ENCODE results near the gene PPID.

PPID gene

GRCh38 chr4:158739600-158739999 lies 16.4 kb upstream of the PPID start:
- H3K9ac ChIP-seq (ENCODE audit: low read depth in 1 of 2, low read length in 2 of 2) = no peak overlapping the region
- no peak overlapping the region for H3K27ac ChIP-seq (ENCODE audit: low read depth in 2 of 2, low read length in 2 of 2)
- H3K27me3 ChIP-seq (ENCODE audit: control insufficient read depth in 2 of 2, insufficient read depth in 2 of 2, low read length in 2 of 2) = no peaks in the 10 kb centered on the region
- H3K4me3 ChIP-seq (ENCODE audit: low read length in 2 of 2) = no peak overlapping the region
- H3K36me3 ChIP-seq (ENCODE audit: control insufficient read depth in 2 of 2, insufficient read depth in 2 of 2, low read length in 2 of 2) = no peaks in the 10 kb centered on the region
- H3K9me3 ChIP-seq (ENCODE audit: control insufficient read depth in 2 of 2, low read length in 2 of 2) = no peaks in the 10 kb centered on the region
- no peaks in the 10 kb centered on the region for H3K4me1 ChIP-seq (ENCODE audit: control insufficient read depth in 2 of 2, insufficient read depth in 2 of 2, low read length in 2 of 2)

GRCh38 chr4:158738866-158739265 lies 15.7 kb upstream of the PPID start:
- no peak overlapping the region for H3K4me3 ChIP-seq (ENCODE audit: low read length in 2 of 2)
- H3K4me1 ChIP-seq (ENCODE audit: control insufficient read depth in 2 of 2, insufficient read depth in 2 of 2, low read length in 2 of 2) = no peaks in the 10 kb centered on the region
- H3K9me3 ChIP-seq (ENCODE audit: control insufficient read depth in 2 of 2, low read length in 2 of 2) = no peaks in the 10 kb centered on the region
- no peaks in the 10 kb centered on the region for H3K27me3 ChIP-seq (ENCODE audit: control insufficient read depth in 2 of 2, insufficient read depth in 2 of 2, low read length in 2 of 2)
- H3K36me3 ChIP-seq (ENCODE audit: control insufficient read depth in 2 of 2, insufficient read depth in 2 of 2, low read length in 2 of 2) = no peaks in the 10 kb centered on the region
- no peak overlapping the region for H3K9ac ChIP-seq (ENCODE audit: low read depth in 1 of 2, low read length in 2 of 2)
- H3K27ac ChIP-seq (ENCODE audit: low read depth in 2 of 2, low read length in 2 of 2) = no peak overlapping the region

GRCh38 chr4:158729716-158730559 lies 6.7 kb upstream of the PPID start:
- Histone ChIP-seq H3K36me3 (ENCODE audit: control insufficient read depth in 2 of 2, insufficient read depth in 2 of 2, low read length in 2 of 2) (no peaks in the 10 kb centered on the region), H3K4me3 (ENCODE audit: low read length in 2 of 2) (no peak overlapping the region), H3K27me3 (ENCODE audit: control insufficient read depth in 2 of 2, insufficient read depth in 2 of 2, low read length in 2 of 2) (no peaks in the 10 kb centered on the region), H3K27ac (ENCODE audit: low read depth in 2 of 2, low read length in 2 of 2) (no peak overlapping the region), H3K4me1 (ENCODE audit: control insufficient read depth in 2 of 2, insufficient read depth in 2 of 2, low read length in 2 of 2) (no peaks in the 10 kb centered on the region), H3K9me3 (ENCODE audit: control insufficient read depth in 2 of 2, low read length in 2 of 2) (no peaks in the 10 kb centered on the region), H3K9ac (ENCODE audit: low read depth in 1 of 2, low read length in 2 of 2) (no peak overlapping the region)

GRCh38 chr4:158728236-158728635 lies 5.0 kb upstream of the PPID start:
- H3K4me3 ChIP-seq (ENCODE audit: low read length in 2 of 2) = no peak overlapping the region
- H3K4me1 ChIP-seq (ENCODE audit: control insufficient read depth in 2 of 2, insufficient read depth in 2 of 2, low read length in 2 of 2) = no peaks in the 10 kb centered on the region
- no peak overlapping the region for H3K9ac ChIP-seq (ENCODE audit: low read depth in 1 of 2, low read length in 2 of 2)
- H3K27me3 ChIP-seq (ENCODE audit: control insufficient read depth in 2 of 2, insufficient read depth in 2 of 2, low read length in 2 of 2) = no peaks in the 10 kb centered on the region
- H3K27ac ChIP-seq (ENCODE audit: low read depth in 2 of 2, low read length in 2 of 2) = no peak overlapping the region
- no peaks in the 10 kb centered on the region for H3K9me3 ChIP-seq (ENCODE audit: control insufficient read depth in 2 of 2, low read length in 2 of 2)
- no peaks in the 10 kb centered on the region for H3K36me3 ChIP-seq (ENCODE audit: control insufficient read depth in 2 of 2, insufficient read depth in 2 of 2, low read length in 2 of 2)

- no peaks in the 10 kb centered on the region for H3K36me3 ChIP-seq (ENCODE audit: control insufficient read depth in 2 of 2, insufficient read depth in 2 of 2, low read length in 2 of 2)
- H3K4me1 ChIP-seq (ENCODE audit: control insufficient read depth in 2 of 2, insufficient read depth in 2 of 2, low read length in 2 of 2) = peaks cover 6 to 7% of the 10 kb centered on the region in 2 donors
- no peaks in the 10 kb centered on the region for H3K27me3 ChIP-seq (ENCODE audit: control insufficient read depth in 2 of 2, insufficient read depth in 2 of 2, low read length in 2 of 2)
- no peak overlapping the region for H3K27ac ChIP-seq (ENCODE audit: low read depth in 2 of 2, low read length in 2 of 2)
- no peaks in the 10 kb centered on the region for H3K9me3 ChIP-seq (ENCODE audit: control insufficient read depth in 2 of 2, low read length in 2 of 2)
- no peak overlapping the region for H3K9ac ChIP-seq (ENCODE audit: low read depth in 1 of 2, low read length in 2 of 2)
- H3K4me3 ChIP-seq (ENCODE audit: low read length in 2 of 2) = no peak overlapping the region
Measured at GRCh38 chr4:158726633-158727032, 3.4 kb upstream of the PPID start.

DNA sequence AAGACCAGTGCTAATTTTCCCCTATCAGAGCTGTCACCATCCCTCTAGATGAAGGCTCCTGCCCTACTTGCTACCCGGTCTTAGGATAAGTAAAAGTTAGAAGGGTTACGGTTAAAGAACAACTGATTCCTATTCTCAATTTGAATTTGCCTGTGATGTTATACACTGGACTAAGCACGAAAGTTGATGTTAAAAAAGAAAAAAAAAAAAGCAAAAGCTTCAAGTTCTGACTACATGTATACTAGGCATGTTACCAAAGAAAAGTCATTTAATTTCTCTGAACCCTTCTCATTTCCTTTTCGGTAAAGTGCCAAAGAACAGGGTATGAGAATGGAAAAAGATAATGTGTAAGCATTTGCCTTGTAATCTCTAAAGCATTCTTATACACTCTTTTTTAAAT lies 1.4 kb upstream of the PPID start:
- Histone ChIP-seq H3K4me3 (ENCODE audit: low read length in 2 of 2) (no peak overlapping the region), H3K27ac (ENCODE audit: low read depth in 2 of 2, low read length in 2 of 2) (no peak overlapping the region), H3K36me3 (ENCODE audit: control insufficient read depth in 2 of 2, insufficient read depth in 2 of 2, low read length in 2 of 2) (peaks cover 8 to 12% of the 10 kb centered on the region in 2 donors), H3K9me3 (ENCODE audit: control insufficient read depth in 2 of 2, low read length in 2 of 2) (no peaks in the 10 kb centered on the region), H3K27me3 (ENCODE audit: control insufficient read depth in 2 of 2, insufficient read depth in 2 of 2, low read length in 2 of 2) (no peaks in the 10 kb centered on the region), H3K4me1 (ENCODE audit: control insufficient read depth in 2 of 2, insufficient read depth in 2 of 2, low read length in 2 of 2) (peaks cover 6 to 7% of the 10 kb centered on the region in 2 donors), H3K9ac (ENCODE audit: low read depth in 1 of 2, low read length in 2 of 2) (no peak overlapping the region)

- Histone ChIP-seq H3K9me3 (ENCODE audit: control insufficient read depth in 2 of 2, low read length in 2 of 2) (no peaks in the 10 kb centered on the region), H3K4me3 (ENCODE audit: low read length in 2 of 2) (peak overlapping the region; percentile 90 to 98), H3K4me1 (ENCODE audit: control insufficient read depth in 2 of 2, insufficient read depth in 2 of 2, low read length in 2 of 2) (peaks cover 6 to 7% of the 10 kb centered on the region in 2 donors), H3K36me3 (ENCODE audit: control insufficient read depth in 2 of 2, insufficient read depth in 2 of 2, low read length in 2 of 2) (peaks cover 29% of the 10 kb centered on the region in 2 donors), H3K27ac (ENCODE audit: low read depth in 2 of 2, low read length in 2 of 2) (peak overlapping the region; percentile 89 to 92), H3K27me3 (ENCODE audit: control insufficient read depth in 2 of 2, insufficient read depth in 2 of 2, low read length in 2 of 2) (no peaks in the 10 kb centered on the region), H3K9ac (ENCODE audit: low read depth in 1 of 2, low read length in 2 of 2) (peak overlapping the region; percentile 87 to 89)
Measured at GRCh38 chr4:158722291-158722916, 792 bp downstream of the PPID start.

GRCh38 chr4:158721680-158722079 lies 1.5 kb downstream of the PPID start:
- Histone ChIP-seq H3K36me3 (ENCODE audit: control insufficient read depth in 2 of 2, insufficient read depth in 2 of 2, low read length in 2 of 2) (peaks cover 29 to 33% of the 10 kb centered on the region in 2 donors), H3K27me3 (ENCODE audit: control insufficient read depth in 2 of 2, insufficient read depth in 2 of 2, low read length in 2 of 2) (no peaks in the 10 kb centered on the region), H3K9ac (ENCODE audit: low read depth in 1 of 2, low read length in 2 of 2) (no peak overlapping the region), H3K27ac (ENCODE audit: low read depth in 2 of 2, low read length in 2 of 2) (no peak overlapping the region), H3K4me3 (ENCODE audit: low read length in 2 of 2) (peak overlapping the region in 1 of 2 donors; percentile 90), H3K4me1 (ENCODE audit: control insufficient read depth in 2 of 2, insufficient read depth in 2 of 2, low read length in 2 of 2) (peaks cover 6 to 7% of the 10 kb centered on the region in 2 donors), H3K9me3 (ENCODE audit: control insufficient read depth in 2 of 2, low read length in 2 of 2) (no peaks in the 10 kb centered on the region)

DNA sequence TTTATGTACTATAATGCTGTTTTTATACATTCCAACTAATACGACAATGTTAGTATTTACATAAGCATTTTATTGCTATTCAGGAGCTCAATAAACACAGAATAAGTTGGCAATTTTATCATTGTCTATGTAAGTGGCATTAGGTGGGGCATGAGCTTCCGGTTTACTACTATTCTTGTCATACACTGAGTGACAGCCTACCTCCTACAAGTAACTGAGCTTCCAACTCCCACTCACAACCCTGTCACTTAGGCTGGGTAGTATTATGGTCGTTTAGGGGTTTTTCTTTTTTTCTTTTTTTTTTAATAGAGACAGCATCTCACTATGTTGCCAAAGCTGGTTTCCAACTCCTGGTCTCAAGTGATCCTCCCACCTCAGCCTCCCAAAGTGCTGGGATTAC lies 7.4 kb downstream of the PPID start:
- Histone ChIP-seq H3K9ac (ENCODE audit: low read depth in 1 of 2, low read length in 2 of 2) (no peak overlapping the region), H3K27ac (ENCODE audit: low read depth in 2 of 2, low read length in 2 of 2) (no peak overlapping the region), H3K4me3 (ENCODE audit: low read length in 2 of 2) (no peak overlapping the region), H3K4me1 (ENCODE audit: control insufficient read depth in 2 of 2, insufficient read depth in 2 of 2, low read length in 2 of 2) (no peaks in the 10 kb centered on the region), H3K27me3 (ENCODE audit: control insufficient read depth in 2 of 2, insufficient read depth in 2 of 2, low read length in 2 of 2) (no peaks in the 10 kb centered on the region), H3K36me3 (ENCODE audit: control insufficient read depth in 2 of 2, insufficient read depth in 2 of 2, low read length in 2 of 2) (peaks cover 56 to 60% of the 10 kb centered on the region in 2 donors), H3K9me3 (ENCODE audit: control insufficient read depth in 2 of 2, low read length in 2 of 2) (no peaks in the 10 kb centered on the region)

DNA sequence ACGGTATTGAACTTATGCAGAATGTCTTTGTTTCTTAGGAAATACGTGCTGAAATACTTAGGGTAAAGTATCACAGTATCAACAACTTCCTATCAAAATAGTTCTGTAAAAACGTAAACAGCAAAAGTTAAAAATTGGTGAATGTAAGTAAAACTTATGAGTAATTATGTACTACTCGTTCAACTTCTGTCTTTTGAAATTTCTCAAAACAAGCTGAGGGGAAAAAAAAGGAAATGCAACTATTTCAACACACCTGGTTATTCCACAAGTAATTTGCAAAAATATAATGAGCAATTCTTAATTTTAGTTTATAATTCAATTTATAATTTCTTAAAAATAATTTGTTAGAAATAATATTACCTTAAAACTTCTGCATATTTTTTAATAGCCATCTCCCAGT lies 8.3 kb downstream of the PPID start:
- H3K4me1 ChIP-seq (ENCODE audit: control insufficient read depth in 2 of 2, insufficient read depth in 2 of 2, low read length in 2 of 2) = no peaks in the 10 kb centered on the region
- H3K9ac ChIP-seq (ENCODE audit: low read depth in 1 of 2, low read length in 2 of 2) = no peak overlapping the region
- H3K4me3 ChIP-seq (ENCODE audit: low read length in 2 of 2) = no peak overlapping the region
- H3K9me3 ChIP-seq (ENCODE audit: control insufficient read depth in 2 of 2, low read length in 2 of 2) = no peaks in the 10 kb centered on the region
- no peak overlapping the region for H3K27ac ChIP-seq (ENCODE audit: low read depth in 2 of 2, low read length in 2 of 2)
- H3K36me3 ChIP-seq (ENCODE audit: control insufficient read depth in 2 of 2, insufficient read depth in 2 of 2, low read length in 2 of 2) = peaks cover 59 to 67% of the 10 kb centered on the region in 2 donors
- H3K27me3 ChIP-seq (ENCODE audit: control insufficient read depth in 2 of 2, insufficient read depth in 2 of 2, low read length in 2 of 2) = no peaks in the 10 kb centered on the region
